Neural cell (in vitro differentiated cells): ENCODE measurements around the gene NPS. TPM values are rescaled to one million over a fixed set of nuclear protein-coding genes. Genes with fewer than 3 reads are reported as not detected.

Experiments used
- H2AFZ ChIP-seq: fragments of 200-600, 300-800 bp; sonication (generic), shearing (Covaris generic); 2 replicates; pipeline ENCODE4 v1.6.0; 2014; ENCODE audit warnings: low read depth, mild to moderate bottlenecking, antibody characterized with exemption, low read length, moderate library complexity
- H3F3A ChIP-seq: fragments of 200-600 bp; shearing (Covaris generic); 2 replicates; pipeline ENCODE4 v1.6.1; 2016; ENCODE audit warnings: mild to moderate bottlenecking, moderate library complexity, mixed read lengths, antibody characterized with exemption, low read length; ENCODE audit not compliant: insufficient read depth, poor library complexity, severe bottlenecking
- H3K27ac ChIP-seq: fragments of 200-600, 300-800 bp; sonication (generic), shearing (Covaris generic); 2 replicates; pipeline ENCODE4 v1.5.1; 2014; ENCODE audit warnings: mild to moderate bottlenecking, low read length, moderate library complexity
- H3K27me3 ChIP-seq: fragments of 300-800, 200-600 bp; sonication (generic), shearing (Covaris generic); 2 replicates; pipeline ENCODE4 v1.6.0; 2014; ENCODE audit warnings: mild to moderate bottlenecking, low read depth, low read length, moderate library complexity; ENCODE audit not compliant: insufficient read depth
- H3K36me3 ChIP-seq: fragments of 300-800, 200-600 bp; sonication (generic), shearing (Covaris generic); 2 replicates; pipeline ENCODE4 v1.5.1; 2014; ENCODE audit warnings: mild to moderate bottlenecking, antibody characterized with exemption, low read length, moderate library complexity; ENCODE audit not compliant: insufficient read depth
- H3K4me2 ChIP-seq: fragments of 300-800, 200-600 bp; sonication (generic), shearing (Covaris generic); 2 replicates; pipeline ENCODE4 v1.6.0; 2014; ENCODE audit warnings: mild to moderate bottlenecking, low read length
- H3K4me3 ChIP-seq: fragments of 300-800, 200-600 bp; sonication (generic), shearing (Covaris generic); 2 replicates; pipeline ENCODE4 v1.5.1; 2014; ENCODE audit warnings: mild to moderate bottlenecking, low read length, moderate library complexity
- H3K79me2 ChIP-seq: fragments of 200-600 bp; shearing (Covaris generic); replicated peaks from 2 replicates; pipeline ENCODE4 v1.6.0; 2014; ENCODE audit warnings: mild to moderate bottlenecking, low read length, moderate library complexity; ENCODE audit not compliant: insufficient read depth
- H3K9ac ChIP-seq: fragments of 300-800, 200-600 bp; sonication (generic), shearing (Covaris generic); 2 replicates; pipeline ENCODE4 v1.6.1; 2016; ENCODE audit warnings: mild to moderate bottlenecking, low read length, mixed read lengths
- H3K9me2 ChIP-seq: fragments of 200-600 bp; shearing (Covaris generic); 2 replicates; pipeline ENCODE4 v1.6.1; 2016; ENCODE audit warnings: mild to moderate bottlenecking, low read length, mixed read lengths; ENCODE audit not compliant: insufficient read depth
- H3K9me3 ChIP-seq: fragments of 200-600, 300-800 bp; sonication (generic), shearing (Covaris generic); 2 replicates; pipeline ENCODE4 v1.6.1; 2016; ENCODE audit warnings: mild to moderate bottlenecking, mixed run types, low read length, moderate library complexity, mixed read lengths
- H4K20me1 ChIP-seq: fragments of 200-600 bp; shearing (Covaris generic); 2 replicates; pipeline ENCODE4 v1.6.1; 2016; ENCODE audit warnings: mild to moderate bottlenecking, mixed run types; ENCODE audit not compliant: insufficient read depth
- EP300 ChIP-seq: fragments of 450-650 bp; conservative IDR thresholded peaks from 2 replicates; pipeline ENCODE4 v1.6.1; 2014; ENCODE audit warnings: antibody characterized with exemption, mild to moderate bottlenecking, moderate library complexity; ENCODE audit not compliant: poor library complexity, severe bottlenecking
- EZH2 ChIP-seq: fragments of 200-600, 300-800 bp; shearing (Covaris generic), sonication (generic); IDR thresholded peaks from 2 replicates; pipeline ENCODE4 v1.6.1; 2014; ENCODE audit warnings: antibody characterized with exemption, low read length, borderline replicate concordance, mild to moderate bottlenecking; ENCODE audit not compliant: insufficient read depth, poor library complexity, severe bottlenecking
- POLR2AphosphoS5 ChIP-seq: IDR thresholded peaks from 2 replicates; pipeline ENCODE4 v1.6.1; 2012
- RAD21 ChIP-seq: fragments of 450-650 bp; conservative IDR thresholded peaks from 2 replicates; pipeline ENCODE4 v1.6.1; 2014; ENCODE audit warnings: antibody characterized with exemption, mild to moderate bottlenecking, moderate library complexity
- SMC3 ChIP-seq: fragments of 450-650 bp; conservative IDR thresholded peaks from 2 replicates; pipeline ENCODE4 v1.6.1; 2014; ENCODE audit warnings: antibody characterized with exemption, mild to moderate bottlenecking, moderate library complexity; ENCODE audit not compliant: poor library complexity
- TAF1 ChIP-seq: IDR thresholded peaks from 2 replicates; pipeline ENCODE4 v1.6.1; 2012; ENCODE audit warnings: low read depth
- polyA plus RNA-seq: library from polyadenylated mRNA; depleted of rRNA; stranded (reverse); fragments of >200 nt; gene quantifications from 2 replicates; pipeline ENCODE4 v1.2.3, GENCODE V29; 2014
- TF ChIP-seq, protein P1 (sequence below): IDR thresholded peaks from 2 replicates; pipeline ENCODE4 v1.6.1; 2012; ENCODE audit warnings: borderline replicate concordance

NPS gene
- polyA plus RNA-seq, 1 donor from 2014 or later, result not detected

DNA sequence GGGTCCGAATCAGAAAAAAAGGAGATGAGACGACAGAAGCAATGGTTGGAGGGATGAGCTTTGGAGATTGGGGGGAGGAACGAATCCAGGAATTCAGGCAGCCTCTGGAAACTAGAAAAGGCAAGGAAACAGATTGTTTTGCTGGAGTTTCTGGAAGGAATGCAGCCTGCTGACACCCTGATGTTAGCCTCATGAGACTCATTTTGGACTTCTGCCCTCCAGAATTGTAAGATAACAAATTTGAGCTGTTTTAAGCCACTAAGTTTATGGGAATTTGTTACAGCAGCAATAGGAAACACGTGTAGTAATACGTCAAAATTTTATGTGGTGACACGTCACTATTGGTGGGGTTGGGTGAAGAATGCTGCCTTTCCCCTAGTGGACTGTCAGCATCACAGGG lies 25.6 kb upstream of the NPS start:
- Histone ChIP-seq H3K9me2 (no peaks in the 10 kb centered on the region), H3K36me3 (no peaks in the 10 kb centered on the region), H2AFZ (no peak overlapping the region), H3K27me3 (no peaks in the 10 kb centered on the region), H4K20me1 (no peaks in the 10 kb centered on the region), H3K79me2 (no peaks in the 10 kb centered on the region), H3K9me3 (no peaks in the 10 kb centered on the region), H3F3A (no peaks in the 10 kb centered on the region), H3K4me3 (no peak overlapping the region), H3K27ac (no peak overlapping the region), H3K4me2 (no peak overlapping the region), H3K9ac (no peak overlapping the region)
- TF ChIP-seq RAD21, result no peak
- no peak for TF ChIP-seq EP300
- TF ChIP-seq TAF1, result no peak

DNA sequence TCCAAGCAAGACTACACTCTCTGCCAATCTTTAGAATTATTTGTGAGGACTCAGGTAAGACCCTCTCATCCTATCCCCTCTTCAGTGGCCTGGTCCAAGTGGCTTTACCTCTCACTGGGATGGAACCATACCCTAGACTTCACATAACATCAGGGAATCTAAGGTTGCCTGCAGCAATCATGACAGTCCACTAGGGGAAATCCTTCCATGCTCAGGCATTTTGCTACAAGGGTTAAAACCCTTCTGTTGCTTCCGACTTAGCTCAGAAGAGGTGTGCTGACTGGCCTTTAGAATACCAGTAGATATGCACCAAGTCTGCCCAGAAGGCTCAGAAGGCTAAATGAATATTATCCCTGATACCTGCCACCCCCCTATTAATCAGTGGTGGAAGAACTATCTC lies 24.9 kb upstream of the NPS start:
- H2AFZ ChIP-seq, result no peak overlapping the region
- H3K27me3 ChIP-seq, result no peaks in the 10 kb centered on the region
- no peaks in the 10 kb centered on the region for H3K9me3 ChIP-seq
- H3K9ac ChIP-seq, result no peak overlapping the region
- H3F3A ChIP-seq, result no peaks in the 10 kb centered on the region
- H3K36me3 ChIP-seq, result no peaks in the 10 kb centered on the region
- no peak overlapping the region for H3K4me2 ChIP-seq
- TF ChIP-seq EP300, result no peak
- no peak for TF ChIP-seq RAD21
- TF ChIP-seq POLR2AphosphoS5, result no peak
- TF ChIP-seq TAF1, result no peak
- TF ChIP-seq, protein P1, sequence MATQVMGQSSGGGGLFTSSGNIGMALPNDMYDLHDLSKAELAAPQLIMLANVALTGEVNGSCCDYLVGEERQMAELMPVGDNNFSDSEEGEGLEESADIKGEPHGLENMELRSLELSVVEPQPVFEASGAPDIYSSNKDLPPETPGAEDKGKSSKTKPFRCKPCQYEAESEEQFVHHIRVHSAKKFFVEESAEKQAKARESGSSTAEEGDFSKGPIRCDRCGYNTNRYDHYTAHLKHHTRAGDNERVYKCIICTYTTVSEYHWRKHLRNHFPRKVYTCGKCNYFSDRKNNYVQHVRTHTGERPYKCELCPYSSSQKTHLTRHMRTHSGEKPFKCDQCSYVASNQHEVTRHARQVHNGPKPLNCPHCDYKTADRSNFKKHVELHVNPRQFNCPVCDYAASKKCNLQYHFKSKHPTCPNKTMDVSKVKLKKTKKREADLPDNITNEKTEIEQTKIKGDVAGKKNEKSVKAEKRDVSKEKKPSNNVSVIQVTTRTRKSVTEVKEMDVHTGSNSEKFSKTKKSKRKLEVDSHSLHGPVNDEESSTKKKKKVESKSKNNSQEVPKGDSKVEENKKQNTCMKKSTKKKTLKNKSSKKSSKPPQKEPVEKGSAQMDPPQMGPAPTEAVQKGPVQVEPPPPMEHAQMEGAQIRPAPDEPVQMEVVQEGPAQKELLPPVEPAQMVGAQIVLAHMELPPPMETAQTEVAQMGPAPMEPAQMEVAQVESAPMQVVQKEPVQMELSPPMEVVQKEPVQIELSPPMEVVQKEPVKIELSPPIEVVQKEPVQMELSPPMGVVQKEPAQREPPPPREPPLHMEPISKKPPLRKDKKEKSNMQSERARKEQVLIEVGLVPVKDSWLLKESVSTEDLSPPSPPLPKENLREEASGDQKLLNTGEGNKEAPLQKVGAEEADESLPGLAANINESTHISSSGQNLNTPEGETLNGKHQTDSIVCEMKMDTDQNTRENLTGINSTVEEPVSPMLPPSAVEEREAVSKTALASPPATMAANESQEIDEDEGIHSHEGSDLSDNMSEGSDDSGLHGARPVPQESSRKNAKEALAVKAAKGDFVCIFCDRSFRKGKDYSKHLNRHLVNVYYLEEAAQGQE, result no peak
- no peak for TF ChIP-seq EZH2
- H3K79me2 ChIP-seq, result no peaks in the 10 kb centered on the region
- no peak overlapping the region for H3K27ac ChIP-seq
- no peaks in the 10 kb centered on the region for H3K9me2 ChIP-seq
- no peaks in the 10 kb centered on the region for H4K20me1 ChIP-seq
- no peak overlapping the region for H3K4me3 ChIP-seq

DNA sequence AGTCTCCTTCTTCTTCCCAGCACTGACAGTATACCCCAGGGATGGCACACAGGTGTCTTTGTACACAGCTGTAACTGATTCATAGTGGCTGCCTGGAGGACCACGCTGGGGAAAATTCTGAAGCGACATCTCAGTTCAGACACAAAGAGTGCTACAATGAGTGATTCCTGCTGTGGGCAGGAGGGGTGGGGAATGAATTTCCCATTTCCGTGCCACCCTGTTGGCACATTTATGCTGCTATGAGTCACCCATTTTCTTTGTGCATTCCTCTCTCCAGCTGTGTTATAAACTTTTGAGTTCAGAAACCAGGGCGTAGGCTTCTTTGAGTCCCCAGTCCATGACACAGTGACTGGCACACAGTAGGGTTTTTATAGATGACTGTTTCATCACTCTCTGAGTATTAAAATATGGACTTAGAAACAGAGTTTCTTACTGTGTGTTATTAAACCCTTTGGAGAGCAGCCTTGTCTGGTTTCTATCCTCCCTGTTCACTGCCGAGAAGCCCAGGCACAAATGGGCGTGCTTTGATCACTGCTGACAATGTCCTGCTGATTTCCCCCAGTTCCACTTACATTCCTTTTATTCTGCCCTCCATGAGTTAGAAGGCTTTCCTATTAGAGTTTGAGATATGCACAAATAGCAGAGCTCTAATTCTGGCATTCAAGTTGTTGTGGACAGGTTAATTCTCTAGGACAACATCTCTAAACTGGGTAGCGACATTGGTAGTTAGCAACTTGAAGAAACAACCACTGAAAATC lies 24.0 kb upstream of the NPS start:
- Histone ChIP-seq H3K4me3 (peak overlapping the region; percentile 34), H3K27me3 (no peaks in the 10 kb centered on the region), H3K9ac (peak overlapping the region; percentile 13), H3K4me2 (peak overlapping the region; percentile 32), H3K36me3 (no peaks in the 10 kb centered on the region), H3K27ac (peak overlapping the region; percentile 63), H3F3A (no peaks in the 10 kb centered on the region), H4K20me1 (no peaks in the 10 kb centered on the region), H2AFZ (no peak overlapping the region), H3K9me2 (no peaks in the 10 kb centered on the region), H3K9me3 (no peaks in the 10 kb centered on the region), H3K79me2 (no peaks in the 10 kb centered on the region)
- peak; percentile 46 for TF ChIP-seq POLR2AphosphoS5
- no peak for TF ChIP-seq SMC3
